Activated T-helper 9 cell treated with anti-CD3 and anti-CD28 coated beads, Interleukin-2, amount 50 U/mL, for 16 hours (primary cell): ENCODE results near the gene GOLGA8H.
"Not testable (repeated sequence)": the region's sequence is repeated elsewhere in the genome, so short reads cannot be mapped to it uniquely, and the experiment has no call there.

ENCODE experiments used
- DNase-seq: peaks from one replicate; pipeline ENCODE4 v3.0.0-alpha.2; 2020; ENCODE audit warnings: low read depth

GOLGA8H gene, protein sequence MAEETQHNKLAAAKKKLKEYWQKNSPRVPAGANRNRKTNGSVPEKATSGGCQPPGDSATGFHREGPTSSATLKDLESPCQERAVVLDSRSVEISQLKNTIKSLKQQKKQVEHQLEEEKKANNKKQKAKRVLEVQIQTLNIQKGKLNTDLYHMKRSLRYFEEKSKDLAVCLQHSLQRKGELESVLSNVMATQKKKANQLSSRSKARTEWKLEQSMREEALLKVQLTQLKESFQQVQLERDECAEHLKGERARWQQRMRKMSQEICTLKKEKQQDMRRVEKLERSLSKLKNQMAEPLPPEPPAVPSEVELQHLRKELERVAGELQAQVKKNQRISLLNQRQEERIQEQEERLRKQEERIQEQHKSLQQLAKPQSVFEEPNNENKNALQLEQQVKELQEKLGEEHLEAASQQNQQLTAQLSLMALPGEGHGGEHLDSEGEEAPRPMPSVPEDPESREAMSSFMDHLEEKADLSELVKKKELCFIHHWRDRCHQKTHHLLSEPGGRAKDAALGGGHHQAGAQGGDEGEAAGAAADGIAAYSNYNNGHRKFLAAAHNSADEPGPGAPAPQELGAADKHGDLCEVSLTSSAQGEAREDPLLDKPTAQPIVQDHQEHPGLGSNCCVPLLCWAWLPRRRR

DNA sequence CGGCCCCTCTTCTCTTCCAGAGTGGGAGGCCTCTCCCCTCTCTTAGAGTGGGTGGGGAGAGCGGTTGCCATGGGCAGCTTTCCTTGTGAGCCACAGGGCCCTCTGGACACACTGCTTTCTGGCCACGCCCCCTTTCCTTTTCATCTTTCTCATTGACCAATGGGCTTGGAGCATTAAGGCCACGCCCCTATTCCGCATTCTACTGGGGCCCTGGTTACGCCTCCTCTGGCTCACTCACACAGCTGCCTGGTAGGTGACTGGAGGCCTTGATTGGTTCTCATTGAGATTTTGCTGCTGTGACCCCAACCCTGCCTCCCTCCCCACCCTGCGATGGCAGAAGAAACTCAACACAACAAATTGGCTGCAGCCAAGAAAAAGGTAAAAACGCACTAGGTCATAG lies at the start of gene GOLGA8H:
TSS of gene GOLGA8H (plus strand) at position 233 of the 400 bp plus-strand sequence. CDS start at position 331, 98 bp downstream.
- not testable (repeated sequence) for DNase-seq

DNA sequence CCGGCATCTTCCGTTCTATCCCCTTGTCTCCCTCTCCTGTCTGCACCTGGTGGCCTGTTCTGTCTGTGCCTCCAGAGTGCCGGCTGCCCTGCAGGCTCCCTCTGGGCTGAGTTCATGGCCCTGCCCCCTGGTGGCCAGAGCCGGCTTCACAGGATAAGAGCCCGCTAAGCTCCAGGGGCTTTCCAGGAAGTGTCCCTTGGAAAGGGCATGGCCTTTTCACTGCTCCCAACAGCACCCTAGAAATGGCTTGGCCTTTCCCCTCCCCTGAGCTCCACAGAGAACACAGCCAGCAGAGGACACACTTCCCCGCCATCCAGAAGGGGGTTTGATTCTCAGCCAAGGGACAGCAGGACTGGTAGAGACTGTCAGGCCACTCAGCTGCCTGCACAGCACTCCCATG lies 36.9 kb upstream of the GOLGA8H start:
- DNase-seq = not testable (repeated sequence)

DNA sequence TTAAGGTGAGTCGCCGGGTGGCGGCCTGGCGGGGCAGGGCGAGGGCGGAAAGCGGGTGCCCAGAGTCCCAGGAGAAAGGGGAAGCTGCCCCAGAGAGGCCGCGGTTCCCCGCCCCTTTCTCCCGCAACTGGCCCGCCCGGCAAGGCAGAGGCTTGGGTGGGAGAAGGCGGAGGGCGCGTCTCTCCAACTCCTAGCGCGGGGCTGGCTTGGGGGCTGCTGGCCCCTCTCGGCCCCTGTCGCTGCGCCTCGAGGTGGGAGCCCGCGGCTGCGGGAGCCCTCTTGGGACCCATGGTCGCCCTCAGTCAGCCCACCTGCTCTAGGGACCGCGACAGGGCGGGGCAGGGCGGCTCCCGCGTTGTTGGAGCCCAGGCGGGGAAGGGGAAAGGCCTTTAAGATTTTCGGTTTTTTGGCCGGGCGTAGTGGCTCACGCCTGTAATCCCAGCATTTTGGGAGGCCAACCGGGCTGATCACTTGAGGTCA lies 30.8 kb upstream of the GOLGA8H start:
- not testable (repeated sequence) for DNase-seq

DNA sequence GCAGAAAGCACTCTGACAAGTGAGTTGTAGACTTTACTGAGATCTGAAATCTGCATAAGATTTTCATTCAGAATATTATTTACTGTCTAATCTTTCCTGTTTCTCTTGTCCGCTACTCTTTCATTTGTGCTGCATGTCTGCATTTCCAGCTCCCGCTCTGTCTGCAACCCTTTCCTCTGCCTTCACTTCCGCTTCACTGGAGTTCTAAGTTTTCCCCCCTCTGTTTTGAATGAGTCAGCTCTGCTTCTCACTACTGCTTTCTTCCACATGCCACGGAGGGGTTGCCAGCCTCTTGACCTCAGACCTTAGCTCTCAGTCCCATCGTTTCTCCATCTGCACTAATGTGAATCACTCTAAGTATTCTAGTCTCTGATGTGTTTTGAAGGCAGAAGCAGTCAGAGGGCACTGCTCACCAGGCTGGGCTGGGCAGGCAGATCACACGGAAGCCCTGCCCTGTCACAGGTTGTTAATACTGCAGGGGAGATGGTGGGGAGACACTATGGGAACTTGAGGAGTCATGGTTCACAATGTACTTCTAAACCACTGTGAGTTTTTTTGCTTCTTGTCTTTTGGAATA lies 24.3 kb upstream of the GOLGA8H start:
- DNase-seq = not testable (repeated sequence)

DNA sequence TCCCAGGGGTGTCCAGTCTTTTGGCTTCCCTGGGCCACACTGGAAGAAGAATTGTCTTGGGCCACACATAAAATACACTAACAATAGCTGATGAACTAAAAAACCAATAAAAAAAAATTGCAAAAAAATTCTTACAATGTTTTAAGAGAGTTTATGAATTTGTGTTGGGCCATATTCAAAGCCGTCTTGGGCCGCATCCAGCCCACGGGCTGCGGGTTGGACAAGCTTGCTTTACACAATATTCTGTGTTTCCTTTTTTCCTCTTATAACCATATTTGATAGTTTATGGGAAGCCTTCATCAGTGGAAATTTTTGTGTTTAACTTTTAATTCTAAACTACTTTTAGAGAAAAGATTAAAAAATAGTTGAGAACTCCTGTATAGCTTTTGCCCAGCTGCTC lies 23.1 kb upstream of the GOLGA8H start:
- not testable (repeated sequence) for DNase-seq

DNA sequence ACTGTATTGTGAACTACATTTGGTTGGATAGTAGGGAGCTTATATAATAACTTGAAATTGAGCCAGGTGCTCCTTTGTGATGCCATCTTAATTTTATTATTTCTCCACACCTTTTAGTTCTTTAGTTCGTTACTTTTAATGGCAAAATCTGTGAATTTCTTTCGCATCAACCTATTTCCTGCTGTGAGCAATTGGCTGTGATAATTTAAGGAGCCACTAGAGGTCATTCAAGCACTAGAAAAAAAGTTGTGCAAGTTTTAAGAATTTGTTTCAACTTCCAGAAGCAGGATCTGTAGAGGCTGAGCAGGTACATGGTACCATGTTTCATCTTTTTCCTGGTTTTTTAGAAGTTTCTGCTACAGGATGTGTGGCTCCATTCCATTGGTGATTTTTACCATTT lies 4.9 kb upstream of the GOLGA8H start:
- not testable (repeated sequence) for DNase-seq

DNA sequence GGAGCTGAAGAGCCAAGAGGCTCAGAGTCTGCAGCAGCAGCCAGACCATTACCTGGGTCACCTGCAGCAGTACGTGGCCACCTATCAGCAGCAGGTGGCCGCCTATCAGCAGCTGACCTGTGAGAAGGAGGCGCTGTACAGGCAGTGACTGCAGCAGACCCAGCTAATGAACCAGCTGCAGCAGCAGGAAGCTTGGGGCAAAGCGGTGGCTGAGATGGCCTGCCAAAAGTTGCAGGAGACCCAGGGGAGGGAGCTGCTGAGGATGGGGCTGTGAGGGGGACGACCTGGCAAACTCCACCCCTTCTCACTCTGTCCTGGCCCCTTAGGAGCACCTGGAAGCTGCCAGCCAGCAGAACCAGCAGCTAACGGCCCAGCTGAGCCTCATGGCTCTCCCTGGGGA lies 8.4 kb downstream of the GOLGA8H start:
- not testable (repeated sequence) for DNase-seq

DNA sequence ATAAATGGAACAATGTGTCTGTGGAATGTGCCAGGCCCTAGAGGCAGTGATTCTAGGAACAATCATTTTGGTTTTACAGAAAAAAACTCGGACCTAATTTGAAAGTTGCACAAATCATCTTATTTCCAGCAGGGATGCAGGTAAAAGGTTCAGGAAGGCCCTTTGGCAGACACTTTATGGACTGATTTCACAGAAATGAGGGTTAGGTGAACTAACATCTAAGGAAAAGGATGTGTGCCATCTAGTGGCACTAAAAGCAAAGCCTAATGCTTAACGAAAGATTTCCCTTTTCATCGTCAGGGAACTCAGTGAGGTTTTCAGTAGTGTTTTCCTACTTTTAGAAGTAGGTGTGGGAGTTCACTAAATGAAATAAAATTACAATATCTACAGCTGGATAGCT lies 17.5 kb downstream of the GOLGA8H start:
- not testable (repeated sequence) for DNase-seq

DNA sequence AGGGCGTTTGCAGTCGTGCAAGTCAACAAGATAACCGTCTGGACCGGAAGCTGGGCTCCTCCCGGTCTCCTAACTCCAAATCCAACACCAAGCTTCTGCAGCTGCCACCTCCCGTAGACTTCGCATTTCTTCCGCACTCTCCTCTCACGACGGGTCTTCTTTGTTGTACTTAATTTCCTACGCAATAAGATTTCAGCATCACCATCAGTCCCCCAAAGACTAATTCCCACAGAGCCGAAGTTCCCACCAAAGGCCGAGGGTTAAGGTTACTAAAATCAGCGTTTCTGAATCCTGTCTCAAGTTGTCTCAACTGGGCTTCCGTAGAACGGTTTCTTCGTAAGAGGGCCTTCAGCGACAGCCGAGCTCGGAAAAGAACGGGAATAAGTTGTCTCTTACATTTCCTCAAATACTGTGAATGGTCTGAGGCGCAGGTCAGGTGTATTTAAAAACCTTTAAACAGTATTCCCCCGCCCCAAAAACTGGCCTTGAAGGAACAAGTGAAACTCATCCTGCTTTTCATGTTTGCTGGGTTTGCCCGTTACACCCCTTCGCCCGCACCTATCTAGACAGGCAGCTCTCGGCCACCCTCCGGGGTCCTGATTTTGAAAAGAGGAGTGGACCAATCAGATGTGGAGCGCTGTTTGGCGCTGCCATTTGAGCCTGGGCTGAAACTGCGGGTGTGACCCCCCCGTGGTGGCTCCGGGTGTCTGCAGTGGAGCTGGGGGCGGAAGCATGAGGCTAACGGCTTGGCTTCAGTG lies 21.8 kb downstream of the GOLGA8H start, which contains the start of gene ARHGAP11B:
TSS of gene ARHGAP11B (plus strand) at position 693 of the 758 bp plus-strand sequence.
- peak; percentile 85 for DNase-seq

DNA sequence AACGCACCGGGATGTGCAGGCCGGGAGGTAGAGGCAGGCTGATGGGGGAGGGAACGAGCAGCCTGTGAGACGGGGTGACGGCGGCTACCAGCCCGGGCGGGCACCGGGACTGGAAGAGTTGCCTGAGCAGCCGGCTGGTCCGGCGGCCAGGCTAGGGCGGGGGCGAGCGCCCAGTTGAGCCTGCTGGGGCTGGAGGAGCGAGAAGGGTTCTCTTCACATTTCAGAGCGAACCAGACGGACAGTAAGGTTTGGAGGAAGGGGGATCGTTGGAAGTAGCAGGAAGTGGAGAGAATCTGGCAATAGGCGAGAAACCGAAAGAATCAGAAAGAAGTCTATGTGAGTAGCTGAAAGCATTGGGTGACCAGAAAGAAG lies 22.4 kb downstream of the GOLGA8H start:
- not testable (repeated sequence) for DNase-seq

DNA sequence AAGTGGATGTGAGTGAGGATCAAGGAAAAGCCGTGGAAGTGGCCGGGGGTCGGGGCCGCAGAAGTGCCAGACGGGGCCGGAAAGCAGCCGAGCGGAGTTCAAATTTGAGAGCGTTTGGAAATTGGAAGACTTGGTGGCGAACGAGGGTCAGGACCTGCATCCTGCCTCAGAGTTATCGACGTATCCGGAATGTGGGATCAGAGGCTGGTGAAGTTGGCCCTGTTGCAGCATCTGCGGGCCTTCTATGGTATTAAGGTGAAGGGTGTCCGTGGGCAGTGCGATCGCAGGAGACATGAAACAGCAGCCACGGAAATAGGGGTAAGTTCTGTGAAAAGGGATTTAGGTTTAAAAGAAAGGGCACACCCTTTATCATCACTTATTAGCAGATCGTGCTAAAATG lies 22.8 kb downstream of the GOLGA8H start:
- not testable (repeated sequence) for DNase-seq

DNA sequence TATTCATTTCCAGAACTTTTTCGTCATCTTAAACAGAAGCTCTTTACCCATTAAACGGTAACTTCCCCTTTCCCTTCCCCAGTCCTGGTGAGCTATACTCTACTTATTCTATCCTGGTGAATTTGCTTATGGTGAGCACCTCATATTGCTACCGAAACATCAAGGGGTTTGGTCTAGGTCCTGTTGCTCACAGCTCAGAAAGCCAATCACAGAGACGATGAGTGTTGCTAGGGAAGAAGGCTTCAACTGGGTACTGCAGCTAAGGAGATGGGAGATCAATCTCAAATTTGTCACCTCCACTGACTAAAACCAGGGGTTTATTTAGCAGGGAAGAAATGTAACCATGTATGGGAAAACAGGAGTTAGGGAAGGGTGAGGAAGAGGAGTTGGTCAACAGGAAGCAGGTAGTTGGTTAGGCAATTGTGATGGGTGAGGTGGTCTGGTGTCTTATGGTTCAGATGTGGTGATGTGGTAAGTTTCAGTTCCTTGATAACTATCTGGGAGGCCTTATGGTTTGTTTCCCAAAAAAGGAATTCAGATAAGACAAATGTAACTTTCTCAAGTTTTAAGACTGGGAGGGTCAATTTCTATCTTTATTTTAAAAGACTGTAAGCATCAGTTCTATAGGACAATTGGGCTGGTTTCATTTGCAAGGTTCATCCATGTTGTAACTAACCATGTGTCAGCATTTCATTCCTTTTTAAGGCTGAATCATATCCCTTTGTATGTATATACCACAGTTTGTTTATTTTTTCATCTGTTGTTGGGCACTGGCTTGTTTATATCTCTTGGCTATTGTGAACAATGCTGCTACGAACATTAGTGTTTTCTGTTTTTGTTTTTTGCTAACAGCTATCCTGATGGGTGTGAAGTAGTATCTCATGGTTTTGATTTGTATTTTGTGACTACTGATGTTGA lies 46.4 kb downstream of the GOLGA8H start:
- no peak for DNase-seq

DNA sequence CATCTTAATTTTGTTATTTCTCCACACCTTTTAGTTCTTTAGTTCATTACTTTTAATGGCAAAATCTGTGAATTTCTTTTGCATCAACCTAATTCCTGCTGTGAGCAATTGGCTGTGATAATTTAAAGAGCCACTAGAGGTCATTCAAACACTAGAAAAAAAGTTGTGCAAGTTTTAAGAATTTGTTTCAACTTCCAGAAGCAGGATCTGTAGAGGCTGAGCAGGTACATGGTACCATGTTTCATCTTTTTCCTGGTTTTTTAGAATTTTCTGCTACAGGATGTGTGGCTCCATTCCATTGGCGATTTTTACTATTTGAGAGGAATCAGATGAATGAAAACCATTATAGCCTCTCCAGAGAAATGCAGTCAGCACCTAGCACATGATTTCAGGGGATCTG lies 57.3 kb downstream of the GOLGA8H start:
- DNase-seq = not testable (repeated sequence)
